GM12872 (cell line): ENCODE measurements around the gene AP2A1.

Experiments
- CTCF ChIP-seq: IDR thresholded peaks from 3 replicates; pipeline ENCODE4 v1.5.1; 2011; ENCODE audit warnings: low read depth, mild to moderate bottlenecking, low read length, moderate library complexity; ENCODE audit not compliant: insufficient read depth

AP2A1 gene

GRCh38 chr19:49787746-49788145 lies 20.9 kb downstream of the AP2A1 start:
- no peak for TF ChIP-seq CTCF

- no peak for TF ChIP-seq CTCF
Measured at GRCh38 chr19:49788857-49789256, 22.1 kb downstream of the AP2A1 start.

GRCh38 chr19:49790866-49791265 lies 24.1 kb downstream of the AP2A1 start:
- TF ChIP-seq CTCF: no peak

- TF ChIP-seq CTCF: no peak
Measured at GRCh38 chr19:49791776-49792445, 25.1 kb downstream of the AP2A1 start.

- TF ChIP-seq CTCF: no peak
Measured at GRCh38 chr19:49792829-49793560, 26.2 kb downstream of the AP2A1 start.

GRCh38 chr19:49793561-49793840 lies 26.7 kb downstream of the AP2A1 start:
- TF ChIP-seq CTCF: no peak

GRCh38 chr19:49795615-49796014 lies 28.8 kb downstream of the AP2A1 start:
- no peak for TF ChIP-seq CTCF
